HepG2 (cell line): Measurements from ENCODE around the gene OST4.

Source experiments
- BHLHE40 ChIP-seq: IDR thresholded peaks from 2 replicates; pipeline ENCODE4 v1.6.1; 2011; ENCODE audit warnings: low read length, improper control_type of control experiment
- CTCF ChIP-seq: sonication (generic); formaldehyde crosslinking; IDR thresholded peaks from 2 replicates; pipeline ENCODE4 v1.5.0; 2020; ENCODE audit warnings: mild to moderate bottlenecking, missing genetic modification reagents, moderate library complexity
- FOXP4 ChIP-seq: sonication (generic); formaldehyde crosslinking; IDR thresholded peaks from 2 replicates; pipeline ENCODE4 v1.4.0; 2020; ENCODE audit warnings: missing genetic modification reagents
- IRF1 ChIP-seq: sonication (generic); formaldehyde crosslinking; IDR thresholded peaks from 2 replicates; pipeline ENCODE4 v1.4.0; 2020; ENCODE audit warnings: low read depth, mild to moderate bottlenecking, missing genetic modification reagents
- KLF6 ChIP-seq: IDR thresholded peaks from 2 replicates; pipeline ENCODE4 v1.8.0; 2016; ENCODE audit warnings: missing biosample characterization, missing genetic modification reagents
- SETDB1 ChIP-seq: sonication (generic); formaldehyde crosslinking; IDR thresholded peaks from 2 replicates; pipeline ENCODE4 v1.5.1; 2020; ENCODE audit warnings: missing genetic modification reagents, mild to moderate bottlenecking, borderline replicate concordance
- SP2 ChIP-seq: sonication (generic); formaldehyde crosslinking; IDR thresholded peaks from 2 replicates; pipeline ENCODE4 v1.5.1; 2020; ENCODE audit warnings: mild to moderate bottlenecking, missing genetic modification reagents
- ZNF18 ChIP-seq: sonication (generic); formaldehyde crosslinking; IDR thresholded peaks from 2 replicates; pipeline ENCODE4 v1.8.0; 2022; ENCODE audit warnings: mild to moderate bottlenecking, missing genetic modification reagents; ENCODE audit not compliant: insufficient replicate concordance
- ZNF510 ChIP-seq: sonication (generic); formaldehyde crosslinking; IDR thresholded peaks from 2 replicates; pipeline ENCODE4 v1.4.0; 2020; ENCODE audit warnings: low read depth, mild to moderate bottlenecking, missing genetic modification reagents
- ZNF749 ChIP-seq: sonication (generic); formaldehyde crosslinking; IDR thresholded peaks from 2 replicates; pipeline ENCODE4 v1.8.0; 2022; ENCODE audit warnings: mild to moderate bottlenecking, missing genetic modification reagents, moderate library complexity, borderline replicate concordance

GRCh38 chr2:27023740-27024139 is 47.7 kb downstream of the OST4 start:
- no peak for TF ChIP-seq FOXP4 (CRISPR knock-in tag)
- TF ChIP-seq CTCF (CRISPR knock-in tag) = no peak
- TF ChIP-seq ZNF18 (CRISPR knock-in tag) = no peak
- TF ChIP-seq ZNF510 = no peak
- TF ChIP-seq ZNF749 = no peak
- no peak for TF ChIP-seq IRF1 (CRISPR knock-in tag)
- TF ChIP-seq SP2 (CRISPR knock-in tag) = no peak
- no peak for TF ChIP-seq BHLHE40
- no peak for TF ChIP-seq SETDB1 (CRISPR knock-in tag)
- TF ChIP-seq KLF6 (CRISPR knock-in tag) = no peak
